Brain microvascular endothelial cell (primary cell): ENCODE data around the gene CLDN18.

Source experiments
- DNase-seq: peaks from one replicate; pipeline ENCODE4 v3.0.0-alpha.2; 2020
- H3K27ac ChIP-seq: fragments of 250-450 bp; sonication (Bioruptor Pico); 2 replicates; pipeline ENCODE4 v1.5.1; 2020; ENCODE audit warnings: mild to moderate bottlenecking, moderate library complexity
- H3K27me3 ChIP-seq: fragments of 250-450 bp; sonication (Bioruptor Pico); replicated peaks from 2 replicates; pipeline ENCODE4 v1.5.1; 2020; ENCODE audit warnings: mild to moderate bottlenecking
- H3K36me3 ChIP-seq: fragments of 250-450 bp; sonication (Bioruptor Pico); replicated peaks from 2 replicates; pipeline ENCODE4 v1.5.1; 2020; ENCODE audit warnings: mild to moderate bottlenecking
- H3K4me3 ChIP-seq: 2 replicates; pipeline ENCODE4 v1.5.1; 2011; ENCODE audit warnings: low read depth, mild to moderate bottlenecking, control low read depth, low read length, moderate library complexity
- in situ Hi-C: cut with HindIII; loops from 2 replicates; pipeline ENCODE4 v1.10.0; 2017; ENCODE audit warnings: low sequenced_read_pairs, low pct_ligation_motif_present
- TF ChIP-seq, protein P1 (sequence below): IDR thresholded peaks from 2 replicates; pipeline ENCODE4 v1.5.1; 2011; ENCODE audit warnings: low read depth, mild to moderate bottlenecking, moderate library complexity, low read length, control low read depth, inconsistent platforms; ENCODE audit errors: missing control alignments

CLDN18 gene

DNA sequence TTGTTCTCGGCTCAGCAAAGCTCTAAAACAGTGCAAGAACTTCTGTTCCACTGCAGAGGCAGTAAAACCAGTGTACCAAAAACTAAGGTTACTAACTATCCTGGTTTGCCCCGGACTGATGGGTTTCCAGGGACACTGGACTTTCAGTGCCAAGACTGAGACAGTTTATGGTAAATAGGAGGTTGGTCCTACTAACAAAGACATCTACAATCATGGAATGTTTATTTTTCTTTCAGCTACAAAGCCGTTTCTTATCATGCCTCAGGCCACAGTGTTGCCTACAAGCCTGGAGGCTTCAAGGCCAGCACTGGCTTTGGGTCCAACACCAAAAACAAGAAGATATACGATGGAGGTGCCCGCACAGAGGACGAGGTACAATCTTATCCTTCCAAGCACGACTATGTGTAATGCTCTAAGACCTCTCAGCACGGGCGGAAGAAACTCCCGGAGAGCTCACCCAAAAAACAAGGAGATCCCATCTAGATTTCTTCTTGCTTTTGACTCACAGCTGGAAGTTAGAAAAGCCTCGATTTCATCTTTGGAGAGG, 20.8 kb downstream of the CLDN18 start:
- TF ChIP-seq, protein P1, sequence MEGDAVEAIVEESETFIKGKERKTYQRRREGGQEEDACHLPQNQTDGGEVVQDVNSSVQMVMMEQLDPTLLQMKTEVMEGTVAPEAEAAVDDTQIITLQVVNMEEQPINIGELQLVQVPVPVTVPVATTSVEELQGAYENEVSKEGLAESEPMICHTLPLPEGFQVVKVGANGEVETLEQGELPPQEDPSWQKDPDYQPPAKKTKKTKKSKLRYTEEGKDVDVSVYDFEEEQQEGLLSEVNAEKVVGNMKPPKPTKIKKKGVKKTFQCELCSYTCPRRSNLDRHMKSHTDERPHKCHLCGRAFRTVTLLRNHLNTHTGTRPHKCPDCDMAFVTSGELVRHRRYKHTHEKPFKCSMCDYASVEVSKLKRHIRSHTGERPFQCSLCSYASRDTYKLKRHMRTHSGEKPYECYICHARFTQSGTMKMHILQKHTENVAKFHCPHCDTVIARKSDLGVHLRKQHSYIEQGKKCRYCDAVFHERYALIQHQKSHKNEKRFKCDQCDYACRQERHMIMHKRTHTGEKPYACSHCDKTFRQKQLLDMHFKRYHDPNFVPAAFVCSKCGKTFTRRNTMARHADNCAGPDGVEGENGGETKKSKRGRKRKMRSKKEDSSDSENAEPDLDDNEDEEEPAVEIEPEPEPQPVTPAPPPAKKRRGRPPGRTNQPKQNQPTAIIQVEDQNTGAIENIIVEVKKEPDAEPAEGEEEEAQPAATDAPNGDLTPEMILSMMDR: no peak
- Histone ChIP-seq H3K4me3 (no peak overlapping the region), H3K27ac (no peak overlapping the region), H3K36me3 (no peaks in the 10 kb centered on the region), H3K27me3 (no peaks in the 10 kb centered on the region)
- no peak for DNase-seq
- in situ Hi-C loops: no loop called here

DNA sequence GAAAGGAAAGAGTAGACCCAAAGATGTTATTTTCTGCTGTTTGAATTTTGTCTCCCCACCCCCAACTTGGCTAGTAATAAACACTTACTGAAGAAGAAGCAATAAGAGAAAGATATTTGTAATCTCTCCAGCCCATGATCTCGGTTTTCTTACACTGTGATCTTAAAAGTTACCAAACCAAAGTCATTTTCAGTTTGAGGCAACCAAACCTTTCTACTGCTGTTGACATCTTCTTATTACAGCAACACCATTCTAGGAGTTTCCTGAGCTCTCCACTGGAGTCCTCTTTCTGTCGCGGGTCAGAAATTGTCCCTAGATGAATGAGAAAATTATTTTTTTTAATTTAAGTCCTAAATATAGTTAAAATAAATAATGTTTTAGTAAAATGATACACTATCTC, 21.6 kb downstream of the CLDN18 start:
- H3K36me3 ChIP-seq: no peaks in the 10 kb centered on the region
- H3K27me3 ChIP-seq: no peaks in the 10 kb centered on the region
- in situ Hi-C loops: no loop called here
- TF ChIP-seq, protein P1: no peak
- no peak for DNase-seq
- H3K27ac ChIP-seq: no peak overlapping the region
- H3K4me3 ChIP-seq: no peak overlapping the region

DNA sequence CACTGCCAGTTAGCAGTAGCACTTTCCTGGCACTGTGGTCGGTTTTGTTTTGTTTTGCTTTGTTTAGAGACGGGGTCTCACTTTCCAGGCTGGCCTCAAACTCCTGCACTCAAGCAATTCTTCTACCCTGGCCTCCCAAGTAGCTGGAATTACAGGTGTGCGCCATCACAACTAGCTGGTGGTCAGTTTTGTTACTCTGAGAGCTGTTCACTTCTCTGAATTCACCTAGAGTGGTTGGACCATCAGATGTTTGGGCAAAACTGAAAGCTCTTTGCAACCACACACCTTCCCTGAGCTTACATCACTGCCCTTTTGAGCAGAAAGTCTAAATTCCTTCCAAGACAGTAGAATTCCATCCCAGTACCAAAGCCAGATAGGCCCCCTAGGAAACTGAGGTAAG, 22.6 kb downstream of the CLDN18 start:
- H3K4me3 ChIP-seq: no peak overlapping the region
- TF ChIP-seq, protein P1: no peak

DNA sequence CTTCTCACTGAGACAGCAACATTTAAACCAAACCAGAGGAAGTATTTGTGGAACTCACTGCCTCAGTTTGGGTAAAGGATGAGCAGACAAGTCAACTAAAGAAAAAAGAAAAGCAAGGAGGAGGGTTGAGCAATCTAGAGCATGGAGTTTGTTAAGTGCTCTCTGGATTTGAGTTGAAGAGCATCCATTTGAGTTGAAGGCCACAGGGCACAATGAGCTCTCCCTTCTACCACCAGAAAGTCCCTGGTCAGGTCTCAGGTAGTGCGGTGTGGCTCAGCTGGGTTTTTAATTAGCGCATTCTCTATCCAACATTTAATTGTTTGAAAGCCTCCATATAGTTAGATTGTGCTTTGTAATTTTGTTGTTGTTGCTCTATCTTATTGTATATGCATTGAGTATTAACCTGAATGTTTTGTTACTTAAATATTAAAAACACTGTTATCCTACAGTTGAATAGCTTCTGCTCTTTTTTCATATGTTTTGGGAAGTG, 23.3 kb downstream of the CLDN18 start:
- Histone ChIP-seq H3K36me3 (no peaks in the 10 kb centered on the region), H3K4me3 (no peak overlapping the region), H3K27ac (no peak overlapping the region), H3K27me3 (no peaks in the 10 kb centered on the region)
- TF ChIP-seq, protein P1: no peak
- no peak for DNase-seq
- in situ Hi-C loops: no loop called here

More for the DNA sequence above, 22.6 kb downstream of the CLDN18 start:
- in situ Hi-C loops: no loop called here
- Histone ChIP-seq H3K27ac (no peak overlapping the region), H3K27me3 (no peaks in the 10 kb centered on the region), H3K36me3 (no peaks in the 10 kb centered on the region)
- DNase-seq: no peak

DNA sequence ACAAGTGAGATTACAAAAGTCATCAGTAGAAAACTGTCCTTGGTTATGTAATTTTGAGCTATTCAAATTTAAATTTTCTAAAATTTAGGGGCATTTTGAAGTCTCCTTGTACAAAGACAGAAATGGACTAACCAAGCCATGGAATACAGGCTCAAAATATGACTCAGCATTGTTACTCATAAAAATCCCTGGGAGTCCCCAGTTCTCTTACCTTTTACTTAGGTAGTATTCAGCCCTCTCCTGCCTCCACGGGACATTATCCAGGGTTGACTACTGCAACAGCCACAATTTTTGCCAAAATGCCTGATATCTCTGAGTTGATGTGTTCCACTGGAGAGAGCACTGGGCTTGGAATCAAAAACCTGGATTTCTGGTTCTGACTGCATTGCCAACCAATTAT, 25.0 kb downstream of the CLDN18 start:
- DNase-seq: no peak
- Histone ChIP-seq H3K27ac (no peak overlapping the region), H3K36me3 (no peaks in the 10 kb centered on the region), H3K27me3 (no peaks in the 10 kb centered on the region), H3K4me3 (no peak overlapping the region)
- TF ChIP-seq, protein P1: no peak
- in situ Hi-C loops: no loop called here

DNA sequence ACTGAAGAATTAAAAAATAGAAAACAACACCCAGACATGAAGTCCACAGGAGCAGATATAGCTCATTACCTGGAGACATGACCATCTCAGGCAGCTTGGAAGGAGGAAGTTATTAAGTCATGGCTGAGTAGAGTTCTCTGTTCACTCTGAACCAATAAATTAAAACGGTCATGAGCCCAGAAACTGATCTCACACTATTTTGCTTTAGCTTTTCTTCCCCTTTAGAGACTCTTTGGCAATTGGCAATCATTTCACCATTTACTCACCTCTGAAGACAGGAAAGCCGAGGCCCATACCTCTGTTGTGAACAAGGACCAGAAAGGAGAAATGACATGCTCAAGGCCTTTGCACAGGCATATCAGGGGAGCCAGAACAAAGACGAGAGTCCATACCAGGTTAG, 26.6 kb downstream of the CLDN18 start:
- no peak overlapping the region for H3K4me3 ChIP-seq
- in situ Hi-C loops: no loop called here
- H3K27ac ChIP-seq: no peak overlapping the region
- DNase-seq: no peak
- H3K36me3 ChIP-seq: no peaks in the 10 kb centered on the region
- no peaks in the 10 kb centered on the region for H3K27me3 ChIP-seq
- TF ChIP-seq, protein P1: no peak
